K562 (cell line): ENCODE measurements around the gene CDYL. TPM values are rescaled to one million over a fixed set of nuclear protein-coding genes. Genes with fewer than 3 reads are reported as not detected.

Experiments used
- ARID2 ChIP-seq: fragments of 450-650 bp; IDR thresholded peaks from 2 replicates; pipeline ENCODE4 v1.6.1; 2017; ENCODE audit warnings: antibody characterized with exemption, mild to moderate bottlenecking
- CBX1 ChIP-seq: sonication (generic); IDR thresholded peaks from 2 replicates; pipeline ENCODE4 v1.6.1; 2016; ENCODE audit warnings: antibody characterized with exemption, low read depth, mild to moderate bottlenecking
- DNMT1 ChIP-seq: fragments of 450-650 bp; IDR thresholded peaks from 2 replicates; pipeline ENCODE4 v1.6.1; 2016; ENCODE audit warnings: antibody characterized with exemption, mild to moderate bottlenecking
- MECOM ChIP-seq: fragments of 250-450 bp; sonication (Bioruptor Pico); IDR thresholded peaks from 2 replicates; pipeline ENCODE4 v1.8.0; 2022; ENCODE audit warnings: inconsistent platforms
- MEF2D ChIP-seq: conservative IDR thresholded peaks from 2 replicates; pipeline ENCODE4 v1.6.1; 2016; ENCODE audit warnings: low read depth, missing genetic modification characterization, missing compliant biosample characterization
- MGA ChIP-seq: fragments of 450-650 bp; IDR thresholded peaks from 2 replicates; pipeline ENCODE4 v1.6.1; 2016; ENCODE audit warnings: mild to moderate bottlenecking, moderate library complexity
- MLLT1 ChIP-seq, 2 experiments: fragments of 450-650 bp; IDR thresholded peaks; 2 replicates each; pipeline ENCODE4 v1.6.1; 2016
- PYGO2 ChIP-seq: fragments of 450-650 bp; IDR thresholded peaks from 2 replicates; pipeline ENCODE4 v1.6.1; 2016; ENCODE audit warnings: mild to moderate bottlenecking, missing genetic modification characterization, moderate library complexity, missing compliant biosample characterization
- ZNF146 ChIP-seq: IDR thresholded peaks from one replicate; pipeline ENCODE4 v1.6.1; 2018; ENCODE audit warnings: missing compliant biosample characterization; ENCODE audit not compliant: unreplicated experiment
- ZNF239 ChIP-seq: fragments of 250-450 bp; sonication (Bioruptor Pico); IDR thresholded peaks from 2 replicates; pipeline ENCODE4 v1.4.0; 2020; ENCODE audit warnings: mild to moderate bottlenecking
- polyA plus RNA-seq, 8 experiments: library from polyadenylated mRNA; depleted of rRNA in 4 of 8; stranded (reverse) in 5 of 8; unstranded in 3 of 8; fragments of >200 nt; fragmentation: Nextera tagmentation in 2 of 8; fragmentation: Illumina TruSeq in 1 of 8; extraction: Ambion mirVana in 2 of 8; extraction: Trizol in 1 of 8; gene quantifications; 2 replicates each; pipeline versions ENCODE4 v1.2.1 to v1.2.3, GENCODE V29; 2011 to 2014; ENCODE audit warnings: inconsistent platforms in 1 of 8, missing spikeins in 1 of 8
- total RNA-seq, 7 experiments: library from RNA; depleted of rRNA in 6 of 7; stranded (reverse); fragments of >200 nt in 6 of 7; fragmentation: Illumina TruSeq in 2 of 7; extraction: Trizol in 2 of 7; gene quantifications; 2 replicates each; pipeline versions ENCODE4 v1.2.1 to v1.2.3, GENCODE V29; 2011 to 2021; ENCODE audit warnings: low replicate concordance in 1 of 7
- TF ChIP-seq, protein P1 (sequence below): fragments of 450-650 bp; formaldehyde crosslinking; IDR thresholded peaks from 2 replicates; pipeline ENCODE4 v1.4.0; 2022; ENCODE audit warnings: missing genetic modification characterization

Gene CDYL
- total and polyA plus RNA-seq, 9 of the 15 experiments (the other 6 are each of a cell fraction or from before 2014, with no cell fraction given) = 8.1 to 45.8 (median 40.8) TPM

- TF ChIP-seq MGA (0 out of 2 replicates have a peak, but pooled peaks have one; percentile 12), CBX1 (no peak), ZNF239 (CRISPR knock-in tag) (no peak), ARID2 (peak; percentile 79), MLLT1 (IDR thresholded peaks at IDR 0.05) (peak; percentile 66 to 91), ZNF146 (no peak), MECOM (CRISPR knock-in tag) (0 out of 2 replicates have a peak, but pooled peaks have one; percentile 8), PYGO2 (tag) (no peak), MEF2D (tag) (0 out of 2 replicates have a peak, but pooled peaks have one; percentile 27), DNMT1 (no peak)
- TF ChIP-seq, protein P1, sequence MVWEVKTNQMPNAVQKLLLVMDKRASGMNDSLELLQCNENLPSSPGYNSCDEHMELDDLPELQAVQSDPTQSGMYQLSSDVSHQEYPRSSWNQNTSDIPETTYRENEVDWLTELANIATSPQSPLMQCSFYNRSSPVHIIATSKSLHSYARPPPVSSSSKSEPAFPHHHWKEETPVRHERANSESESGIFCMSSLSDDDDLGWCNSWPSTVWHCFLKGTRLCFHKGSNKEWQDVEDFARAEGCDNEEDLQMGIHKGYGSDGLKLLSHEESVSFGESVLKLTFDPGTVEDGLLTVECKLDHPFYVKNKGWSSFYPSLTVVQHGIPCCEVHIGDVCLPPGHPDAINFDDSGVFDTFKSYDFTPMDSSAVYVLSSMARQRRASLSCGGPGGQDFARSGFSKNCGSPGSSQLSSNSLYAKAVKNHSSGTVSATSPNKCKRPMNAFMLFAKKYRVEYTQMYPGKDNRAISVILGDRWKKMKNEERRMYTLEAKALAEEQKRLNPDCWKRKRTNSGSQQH = no peak
Measured at GRCh38 chr6:4727671-4728435, 48.4 kb upstream of the CDYL start (continued).
